ENCODE measurements around the gene STK32A.

STK32A gene

GRCh38 chr5:147371290-147371689, 136.5 kb downstream of the STK32A start:
- no peak for TF ChIP-seq CTCF (IDR thresholded peaks at IDR 0.05)

- no peak for TF ChIP-seq CTCF (IDR thresholded peaks at IDR 0.05)
Measured at GRCh38 chr5:147372191-147372590, 137.4 kb downstream of the STK32A start.

- TF ChIP-seq CTCF (IDR thresholded peaks at IDR 0.05) = no peak
Measured at GRCh38 chr5:147373328-147373727, 138.5 kb downstream of the STK32A start.

- no peak for TF ChIP-seq CTCF (IDR thresholded peaks at IDR 0.05)
Measured at GRCh38 chr5:147375151-147375550, 140.3 kb downstream of the STK32A start.

- TF ChIP-seq CTCF (IDR thresholded peaks at IDR 0.05) = no peak
Measured at GRCh38 chr5:147377682-147378081, 142.9 kb downstream of the STK32A start.

- TF ChIP-seq CTCF (IDR thresholded peaks at IDR 0.05) = no peak
Measured at GRCh38 chr5:147381555-147381954, 146.7 kb downstream of the STK32A start.

- TF ChIP-seq CTCF (IDR thresholded peaks at IDR 0.05) = no peak
Measured at GRCh38 chr5:147382776-147383175, 147.9 kb downstream of the STK32A start.
